Activated CD4-positive, alpha-beta memory T cell treated with anti-CD3 and anti-CD28 coated beads, Interleukin-2, amount 10 ng/mL, durations not matched to agents 7 days and 5 days (primary cell): ENCODE results near the gene ZFPM1. TPM values are rescaled to one million over a fixed set of nuclear protein-coding genes. Genes with fewer than 3 reads are reported as not detected.
"Not testable (repeated sequence)": the region's sequence is repeated elsewhere in the genome, so short reads cannot be mapped to it uniquely, and the experiment has no call there.

ENCODE experiments used
- CTCF ChIA-PET: fragments of 350-600 bp; sonication (Branson Sonifier 250); formaldehyde crosslinking; loops from one replicate; lab custom pipeline; 2021; ENCODE audit warnings: antibody characterized with exemption, inconsistent platforms; lab: Charles Lee
- POLR2A ChIA-PET: fragments of 350-600 bp; sonication (Branson Sonifier 250); formaldehyde crosslinking; loops from one replicate; lab custom pipeline; 2021; ENCODE audit warnings: antibody characterized with exemption; lab: Charles Lee
- DNase-seq: peaks from one replicate; pipeline ENCODE4 v3.0.0-alpha.2; 2020
- H3K27ac Mint-ChIP-seq: one replicate; pipeline ENCODE4 v1.8.0; 2021; ENCODE audit warnings: mild to moderate bottlenecking, mixed read lengths
- H3K27me3 Mint-ChIP-seq: one replicate; pipeline ENCODE4 v1.8.0; 2021; ENCODE audit warnings: mixed read lengths
- H3K36me3 Mint-ChIP-seq: one replicate; pipeline ENCODE4 v1.8.0; 2021; ENCODE audit warnings: low read depth, mixed read lengths
- H3K4me1 Mint-ChIP-seq: one replicate; pipeline ENCODE4 v1.8.0; 2021; ENCODE audit warnings: mixed read lengths
- H3K4me3 Mint-ChIP-seq: one replicate; pipeline ENCODE4 v1.8.0; 2021; ENCODE audit warnings: mild to moderate bottlenecking, mixed read lengths
- H3K9me3 Mint-ChIP-seq: one replicate; pipeline ENCODE4 v1.8.0; 2021; ENCODE audit warnings: mixed read lengths
- total RNA-seq, 2 experiments: library from RNA; stranded (reverse); gene quantifications; one replicate each; pipeline ENCODE4 v1.2.3, GENCODE V29; 2021

ZFPM1 gene
- total RNA-seq, 2 experiments from 2014 or later, result 15.4 to 15.7 TPM

DNA sequence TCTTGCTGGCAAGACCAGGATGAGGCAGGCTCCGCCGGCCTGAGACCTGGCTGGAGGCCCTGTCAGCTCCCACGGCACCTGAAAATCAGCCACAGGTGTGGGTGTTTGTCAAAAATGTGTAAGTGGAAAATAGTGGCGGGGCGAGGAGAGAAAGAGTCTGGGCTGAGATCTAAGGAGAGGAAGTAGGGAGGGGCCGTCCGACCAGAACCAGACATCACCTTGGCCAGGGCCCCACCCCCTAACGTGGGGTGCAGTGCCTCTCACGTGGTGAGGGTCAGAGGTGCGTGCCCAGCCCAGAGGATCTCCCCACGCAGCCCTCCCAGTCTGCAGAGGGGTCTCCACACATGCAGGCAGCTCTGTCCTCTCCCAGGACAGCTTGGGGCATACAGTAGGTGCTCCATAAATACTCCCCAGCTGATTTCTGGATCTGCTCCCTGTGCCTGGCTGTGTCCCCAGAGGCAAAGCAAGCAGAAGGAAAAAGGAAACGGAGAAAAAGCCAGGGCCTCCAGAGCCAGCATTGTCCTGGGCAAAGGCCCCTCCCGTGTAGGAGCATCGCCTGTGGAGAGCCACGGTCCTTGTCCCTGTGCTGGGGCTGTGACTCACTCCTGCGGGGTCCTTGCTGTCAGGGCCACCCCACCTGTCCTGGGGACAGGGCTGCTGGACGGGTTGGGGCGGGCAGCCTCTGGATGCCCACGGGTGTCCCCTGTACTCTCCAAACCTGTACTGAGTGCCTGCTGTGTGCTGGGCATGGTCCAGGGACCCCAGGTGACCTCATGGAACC, 16.7 kb downstream of the ZFPM1 start:
- no peak for DNase-seq
- CTCF ChIA-PET, result no interaction called here
- H3K36me3 Mint-ChIP-seq, result no peaks in the 10 kb centered on the region
- POLR2A ChIA-PET, result no interaction called here
- peaks cover 48% of the 10 kb centered on the region for H3K4me1 Mint-ChIP-seq
- no peak overlapping the region for H3K27ac Mint-ChIP-seq
- no peaks in the 10 kb centered on the region for H3K27me3 Mint-ChIP-seq
- H3K9me3 Mint-ChIP-seq, result no peaks in the 10 kb centered on the region
- no peak overlapping the region for H3K4me3 Mint-ChIP-seq

DNA sequence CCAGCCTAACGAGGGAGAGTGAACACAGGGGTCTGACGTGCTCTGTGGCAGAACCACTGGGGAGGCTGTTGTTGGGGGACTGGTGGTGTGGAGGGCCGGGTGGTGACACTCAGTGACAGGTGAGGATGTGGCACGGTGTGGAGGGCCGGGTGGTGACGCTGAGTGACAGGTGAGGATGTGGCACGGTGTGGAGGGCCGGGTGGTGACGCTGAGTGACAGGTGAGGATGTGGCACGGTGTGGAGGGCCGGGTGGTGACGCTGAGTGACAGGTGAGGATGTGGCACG, 17.3 kb downstream of the ZFPM1 start:
- H3K27me3 Mint-ChIP-seq, H3K9me3 Mint-ChIP-seq, H3K27ac Mint-ChIP-seq, H3K36me3 Mint-ChIP-seq, H3K4me3 Mint-ChIP-seq, POLR2A ChIA-PET, DNase-seq, CTCF ChIA-PET: not testable (repeated sequence)
- H3K4me1 Mint-ChIP-seq, result peaks cover 45% of the 10 kb centered on the region

DNA sequence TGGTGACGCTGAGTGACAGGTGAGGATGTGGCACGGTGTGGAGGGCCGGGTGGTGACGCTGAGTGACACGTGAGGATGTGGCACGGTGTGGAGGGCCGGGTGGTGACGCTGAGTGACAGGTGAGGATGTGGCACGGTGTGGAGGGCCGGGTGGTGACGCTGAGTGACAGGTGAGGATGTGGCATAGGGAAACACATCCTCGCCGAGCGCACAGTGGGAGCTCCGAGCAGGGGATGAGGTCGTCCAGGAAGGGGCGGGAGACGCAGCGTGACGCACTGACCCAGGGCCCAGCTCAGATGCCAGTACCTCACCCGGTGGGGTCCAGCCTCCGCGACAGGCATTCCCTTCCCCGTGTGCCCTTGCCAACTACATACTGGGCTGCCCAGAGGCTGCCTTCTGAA, 17.6 kb downstream of the ZFPM1 start:
- CTCF ChIA-PET, H3K27ac Mint-ChIP-seq, H3K27me3 Mint-ChIP-seq, DNase-seq, H3K4me3 Mint-ChIP-seq, POLR2A ChIA-PET, H3K36me3 Mint-ChIP-seq, H3K9me3 Mint-ChIP-seq: not testable (repeated sequence)
- peaks cover 44% of the 10 kb centered on the region for H3K4me1 Mint-ChIP-seq

DNA sequence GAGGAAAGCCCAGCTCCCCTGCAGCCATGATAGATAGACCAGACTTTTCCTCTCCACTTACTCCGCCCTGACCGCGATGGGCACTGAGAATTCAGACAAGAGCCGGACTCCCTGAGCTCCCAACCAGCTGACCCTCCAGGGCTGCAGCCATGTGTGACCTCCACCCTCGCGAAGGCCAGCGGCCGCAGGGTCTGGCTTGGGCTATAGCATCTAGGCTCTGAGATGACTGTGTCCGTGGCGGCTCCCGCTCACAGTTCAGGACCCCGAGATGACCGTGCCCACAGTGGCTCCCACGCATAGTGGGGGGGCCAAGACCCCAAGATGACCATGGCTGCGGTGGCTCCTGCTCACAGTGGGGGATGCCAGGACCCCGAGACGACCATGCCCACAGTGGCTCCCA, 18.0 kb downstream of the ZFPM1 start:
- Mint-ChIP-seq H3K27me3 (no peaks in the 10 kb centered on the region), H3K9me3 (no peaks in the 10 kb centered on the region), H3K27ac (no peak overlapping the region), H3K4me1 (peaks cover 40% of the 10 kb centered on the region), H3K36me3 (no peaks in the 10 kb centered on the region), H3K4me3 (no peak overlapping the region)
- DNase-seq, result no peak
- ChIA-PET CTCF (no interaction called here), POLR2A (no interaction called here)

DNA sequence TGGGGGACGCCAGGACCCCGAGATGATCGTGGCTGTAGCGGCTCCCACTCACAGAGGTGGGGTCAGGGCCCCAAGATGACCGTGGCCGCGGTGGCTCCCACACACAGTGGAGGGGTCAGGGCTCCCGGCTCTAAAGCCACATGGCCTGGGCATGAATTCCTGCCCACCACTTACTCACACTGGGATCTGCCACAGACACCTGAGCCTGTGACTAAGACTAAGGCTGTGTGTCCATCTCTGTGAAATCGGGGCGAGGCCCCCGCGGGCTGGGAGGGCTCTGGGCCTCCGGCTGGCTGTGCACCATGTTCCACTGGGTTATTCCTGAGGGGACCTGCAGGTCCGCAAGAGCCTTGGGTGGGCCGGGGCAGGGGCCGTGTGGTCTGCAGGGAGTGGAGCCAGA, 18.5 kb downstream of the ZFPM1 start:
- H3K4me1 Mint-ChIP-seq, result peaks cover 35% of the 10 kb centered on the region
- ChIA-PET CTCF (no interaction called here), POLR2A (no interaction called here)
- H3K36me3 Mint-ChIP-seq, result no peaks in the 10 kb centered on the region
- H3K4me3 Mint-ChIP-seq, result no peak overlapping the region
- no peak overlapping the region for H3K27ac Mint-ChIP-seq
- H3K27me3 Mint-ChIP-seq, result no peaks in the 10 kb centered on the region
- H3K9me3 Mint-ChIP-seq, result no peaks in the 10 kb centered on the region
- no peak for DNase-seq

DNA sequence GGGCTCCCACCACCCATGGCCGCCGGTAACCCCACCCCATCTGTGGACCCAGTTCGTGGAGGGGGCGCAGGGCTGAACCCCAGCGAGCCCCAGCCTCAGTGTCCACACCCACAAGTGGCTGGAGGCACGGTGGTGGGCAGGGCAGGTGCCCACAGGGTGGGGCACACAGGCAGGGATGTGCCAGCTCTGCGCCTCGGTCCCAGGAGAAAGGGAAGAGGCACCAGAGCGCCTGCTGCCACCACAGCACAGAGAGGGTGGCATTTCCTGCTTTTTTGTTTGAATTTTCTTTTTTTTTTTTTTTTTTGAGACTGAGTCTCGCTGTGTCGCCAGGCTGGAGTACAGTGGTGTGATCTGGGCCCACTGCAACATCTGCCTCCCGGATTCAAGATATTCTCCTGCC, 19.0 kb downstream of the ZFPM1 start:
- H3K27ac Mint-ChIP-seq, result no peak overlapping the region
- CTCF ChIA-PET, result interaction anchor here (0.7 kb wide), 1 partner anchor 1445 kb away, joined by 5 read pairs; no protein-coding TSS in a partner anchor
- H3K4me3 Mint-ChIP-seq, result no peak overlapping the region
- H3K27me3 Mint-ChIP-seq, result no peaks in the 10 kb centered on the region
- no peak for DNase-seq
- POLR2A ChIA-PET, result no interaction called here
- no peaks in the 10 kb centered on the region for H3K36me3 Mint-ChIP-seq
- H3K9me3 Mint-ChIP-seq, result no peaks in the 10 kb centered on the region
- H3K4me1 Mint-ChIP-seq, result peaks cover 34% of the 10 kb centered on the region

DNA sequence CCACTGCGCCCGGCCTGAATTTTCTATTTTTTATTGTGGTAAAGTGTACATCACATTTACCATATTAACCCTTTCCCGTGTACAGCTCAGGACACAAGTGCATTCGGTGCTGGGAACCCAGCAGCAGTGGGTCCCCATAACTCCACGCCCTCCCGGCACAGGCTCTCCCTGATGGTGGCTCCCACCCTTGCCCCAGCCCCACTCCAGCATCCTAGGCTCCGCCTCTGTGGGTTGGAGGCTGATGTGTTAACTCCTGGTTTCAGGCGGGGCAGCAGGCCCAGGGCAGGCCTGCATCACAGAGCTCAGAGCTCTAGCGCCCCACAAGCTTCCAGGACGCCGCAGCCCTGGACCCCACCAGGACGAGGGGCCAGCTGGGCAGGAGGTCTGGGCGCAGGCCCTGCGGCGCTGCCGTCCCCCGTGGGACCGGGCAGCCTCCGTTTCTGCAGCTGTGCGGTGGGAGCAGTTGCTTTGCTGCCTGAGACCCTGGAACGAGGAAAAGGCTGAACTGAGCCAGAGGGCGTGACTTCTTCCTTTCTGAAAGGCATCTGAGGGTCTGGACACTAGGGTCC, 19.6 kb downstream of the ZFPM1 start:
- CTCF ChIA-PET, result interaction anchor here (0.7 kb wide), 1 partner anchor 1445 kb away, joined by 5 read pairs; no protein-coding TSS in a partner anchor
- H3K4me1 Mint-ChIP-seq, result peaks cover 38% of the 10 kb centered on the region
- no peaks in the 10 kb centered on the region for H3K36me3 Mint-ChIP-seq

DNA sequence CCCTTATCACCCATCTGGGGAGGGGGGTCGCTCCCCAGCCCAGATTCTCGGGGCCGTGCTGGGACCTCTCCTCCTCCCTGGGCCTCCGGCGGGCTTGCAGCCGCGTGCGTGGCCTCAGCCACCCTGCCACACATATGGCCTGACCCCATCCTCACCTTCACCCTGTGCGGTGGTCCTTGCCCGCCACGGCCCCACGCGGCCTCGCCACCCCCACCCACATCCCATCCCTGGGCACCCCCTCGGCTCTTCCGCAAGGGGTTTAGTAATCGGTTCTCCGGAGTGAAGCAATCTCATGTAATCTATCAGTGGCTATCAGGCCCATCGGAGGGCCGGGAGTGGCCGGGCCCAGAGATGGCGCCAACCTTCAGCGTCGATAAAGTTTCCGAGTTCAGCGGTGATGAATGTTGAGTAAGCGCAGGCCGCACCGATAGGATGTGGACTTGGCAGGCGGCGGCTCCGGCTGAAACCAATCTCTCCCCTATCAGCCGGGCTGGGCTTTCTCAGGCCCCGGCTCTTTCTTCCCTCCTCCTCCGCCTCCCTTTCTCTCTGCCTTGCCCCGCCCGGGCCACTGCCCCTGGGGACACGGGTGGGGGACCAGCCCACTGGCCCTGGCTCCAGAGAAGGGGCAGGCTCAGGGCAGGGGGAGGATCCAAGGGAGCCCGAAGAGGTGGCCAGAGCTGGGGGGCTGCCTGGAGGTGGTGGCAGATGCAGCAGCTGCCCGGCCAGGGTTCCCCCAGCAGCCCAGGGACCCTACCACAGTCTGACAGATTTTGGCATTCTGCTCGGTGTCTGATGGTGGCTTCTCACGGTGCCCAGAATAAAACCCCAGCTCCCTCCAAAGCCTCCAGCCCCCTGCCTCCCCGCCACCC, 20.8 kb downstream of the ZFPM1 start:
- Mint-ChIP-seq H3K36me3 (no peaks in the 10 kb centered on the region), H3K27ac (no peak overlapping the region), H3K4me3 (no peak overlapping the region), H3K9me3 (no peaks in the 10 kb centered on the region), H3K4me1 (peaks cover 46% of the 10 kb centered on the region), H3K27me3 (no peaks in the 10 kb centered on the region)
- POLR2A ChIA-PET, result interaction anchor here (0.9 kb wide), 1 partner anchor 19 kb away, joined by 3 read pairs; no protein-coding TSS in a partner anchor
- CTCF ChIA-PET, result no interaction called here
- DNase-seq, result no peak

More for the DNA sequence above, 19.6 kb downstream of the ZFPM1 start:
- DNase-seq, result no peak
- POLR2A ChIA-PET, result no interaction called here
- Mint-ChIP-seq H3K4me3 (no peak overlapping the region), H3K27ac (no peak overlapping the region), H3K9me3 (no peaks in the 10 kb centered on the region), H3K27me3 (no peaks in the 10 kb centered on the region)

DNA sequence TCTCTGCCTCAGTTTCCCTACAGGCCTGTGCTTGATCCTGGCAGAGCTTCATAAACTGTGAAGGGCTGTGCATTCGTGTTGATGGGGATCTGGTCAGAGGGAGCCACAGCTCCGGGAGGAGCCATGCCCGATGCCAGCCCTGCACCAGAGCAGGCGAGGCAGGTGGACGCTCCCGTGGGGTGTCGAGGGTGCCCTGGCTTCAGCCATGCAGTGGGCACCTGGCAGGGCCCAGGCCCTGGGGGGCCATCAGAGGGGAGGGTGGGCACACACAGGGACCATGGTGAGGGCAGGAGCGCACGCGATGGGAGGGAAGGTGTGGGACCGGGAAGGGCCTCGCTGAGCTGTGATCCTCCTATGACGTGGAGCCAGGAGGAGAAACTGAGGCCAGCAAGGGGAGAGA, 22.0 kb downstream of the ZFPM1 start:
- Mint-ChIP-seq H3K27me3 (no peaks in the 10 kb centered on the region), H3K36me3 (no peaks in the 10 kb centered on the region), H3K9me3 (no peaks in the 10 kb centered on the region), H3K4me1 (peaks cover 43% of the 10 kb centered on the region), H3K4me3 (no peak overlapping the region), H3K27ac (no peak overlapping the region)
- ChIA-PET POLR2A (interaction anchor here (0.9 kb wide), 1 partner anchor 20 kb away, joined by 3 read pairs; no protein-coding TSS in a partner anchor), CTCF (no interaction called here)
- DNase-seq, result no peak

DNA sequence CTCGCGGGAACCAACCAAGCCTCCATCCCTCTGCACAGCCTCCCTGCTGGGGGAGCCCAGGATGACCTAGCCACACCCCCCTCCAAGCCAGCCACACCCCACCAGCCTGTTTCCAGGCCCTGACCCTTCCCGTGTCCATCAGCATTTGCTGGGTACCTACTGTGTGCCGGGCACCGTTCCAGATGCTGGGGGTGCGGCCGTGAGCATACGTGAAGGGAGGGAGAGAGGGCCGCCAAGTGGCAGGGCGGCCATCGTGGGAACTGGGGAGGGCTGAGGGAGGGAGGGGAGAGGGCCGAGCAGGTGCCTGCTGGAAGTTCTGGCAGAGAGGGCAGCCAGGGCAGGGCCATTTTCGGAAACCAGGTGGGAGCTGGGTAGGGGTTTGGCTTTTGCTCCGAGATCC, 23.1 kb downstream of the ZFPM1 start:
- peaks cover 37% of the 10 kb centered on the region for H3K4me1 Mint-ChIP-seq
- H3K27me3 Mint-ChIP-seq, result no peaks in the 10 kb centered on the region
- ChIA-PET POLR2A (no interaction called here), CTCF (no interaction called here)
- DNase-seq, result no peak
- H3K9me3 Mint-ChIP-seq, result no peaks in the 10 kb centered on the region
- no peak overlapping the region for H3K27ac Mint-ChIP-seq
- no peaks in the 10 kb centered on the region for H3K36me3 Mint-ChIP-seq
- no peak overlapping the region for H3K4me3 Mint-ChIP-seq

DNA sequence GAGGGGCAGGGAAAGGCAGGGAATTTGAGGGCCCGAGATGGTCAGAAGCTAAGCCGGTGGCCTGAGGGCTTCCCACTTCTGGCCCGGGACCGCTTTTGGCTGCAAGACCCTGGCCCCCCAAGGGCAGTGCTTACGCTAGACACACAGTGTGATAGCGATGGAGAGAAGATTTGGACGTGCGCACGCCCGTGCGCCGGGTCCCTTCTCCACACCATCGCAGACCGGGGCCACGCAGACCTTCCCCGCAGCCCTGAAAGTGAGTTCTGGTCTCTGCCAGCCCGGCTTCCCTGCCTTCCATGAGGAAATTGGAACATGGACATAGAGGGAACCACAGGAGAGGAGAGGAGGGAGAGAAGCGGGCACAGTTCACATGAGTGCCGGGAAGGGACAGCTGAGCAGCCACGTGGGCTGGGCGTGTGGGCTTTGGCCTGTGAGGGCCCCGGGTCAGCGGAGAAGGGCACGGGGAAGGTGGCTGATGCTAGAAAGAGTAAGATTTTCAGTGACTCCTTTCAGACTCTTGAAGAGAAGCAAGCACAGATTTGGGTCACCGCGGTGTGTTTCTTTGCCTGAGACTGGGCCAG, 23.8 kb downstream of the ZFPM1 start:
- H3K27me3 Mint-ChIP-seq, result no peaks in the 10 kb centered on the region
- ChIA-PET CTCF (interaction anchor here (1.7 kb wide), 1 partner anchor 38 kb away, joined by 4 read pairs; no protein-coding TSS in a partner anchor), POLR2A (interaction anchor here (1.6 kb wide), 1 partner anchor 12 kb away, joined by 3 read pairs; no protein-coding TSS in a partner anchor)
- no peak for DNase-seq
- H3K9me3 Mint-ChIP-seq, result no peaks in the 10 kb centered on the region
- H3K36me3 Mint-ChIP-seq, result no peaks in the 10 kb centered on the region
- peaks cover 34% of the 10 kb centered on the region for H3K4me1 Mint-ChIP-seq
- H3K27ac Mint-ChIP-seq, result no peak overlapping the region
- H3K4me3 Mint-ChIP-seq, result no peak overlapping the region

DNA sequence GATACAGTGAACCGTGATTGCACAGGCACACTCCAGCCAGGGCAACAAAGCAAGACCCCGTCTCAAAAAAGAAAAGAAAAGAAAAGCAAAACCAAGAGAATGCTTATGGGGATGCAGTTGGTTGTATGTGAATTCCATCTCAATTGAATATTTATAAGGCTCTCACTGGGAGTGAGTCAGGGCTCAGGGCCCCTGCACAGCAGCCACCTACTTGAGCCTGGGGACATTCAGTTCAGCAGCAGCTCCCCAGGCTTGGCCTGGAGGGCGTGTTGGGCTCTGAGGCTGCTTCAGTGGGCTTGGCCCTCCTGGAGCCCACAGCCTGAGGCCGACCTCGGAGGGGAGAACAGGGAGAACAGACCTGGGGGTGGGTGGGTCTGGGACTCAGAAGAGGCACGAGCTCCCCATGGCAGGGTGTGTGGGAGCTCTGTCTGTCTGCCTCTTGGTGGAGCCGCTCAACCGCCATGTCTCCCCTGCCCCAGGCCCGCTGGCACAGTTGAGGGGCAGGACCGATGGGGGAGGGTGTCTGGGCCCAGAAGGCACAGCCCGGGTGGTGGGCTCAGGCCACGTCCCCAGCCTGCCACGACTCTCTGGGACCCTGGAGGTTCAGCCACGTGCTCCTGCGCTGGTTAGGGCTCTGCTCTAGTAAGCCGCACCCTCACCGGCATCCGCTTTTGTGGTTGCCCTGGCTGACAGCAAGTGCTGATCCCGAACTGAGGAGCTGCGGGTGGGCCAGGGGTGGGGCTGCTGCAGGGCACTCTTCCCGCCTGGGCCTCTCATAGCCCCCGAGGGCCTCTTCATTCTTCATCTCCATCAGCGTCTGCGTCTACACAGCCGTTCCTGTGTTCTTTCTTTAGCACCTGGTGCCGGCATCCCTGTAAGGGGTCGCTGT, 24.8 kb downstream of the ZFPM1 start:
- Mint-ChIP-seq H3K36me3 (no peaks in the 10 kb centered on the region), H3K27me3 (no peaks in the 10 kb centered on the region), H3K9me3 (no peaks in the 10 kb centered on the region), H3K4me3 (no peak overlapping the region), H3K27ac (no peak overlapping the region), H3K4me1 (peaks cover 29% of the 10 kb centered on the region)
- POLR2A ChIA-PET, result interaction anchor here (1.6 kb wide), 1 partner anchor 11 kb away, joined by 3 read pairs; no protein-coding TSS in a partner anchor
- CTCF ChIA-PET, result interaction anchor here (0.7 to 1.7 kb wide), 2 partner anchors 39 to 402 kb away, joined by 3 to 4 read pairs; no protein-coding TSS in a partner anchor
- DNase-seq, result peak; percentile 61
